Lung (tissue), 12 donors: ENCODE measurements around the gene FKBP11. TPM values are rescaled to one million over a fixed set of nuclear protein-coding genes. Genes with fewer than 3 reads are reported as not detected.
"Not testable (repeated sequence)": the region's sequence is repeated elsewhere in the genome, so short reads cannot be mapped to it uniquely, and the experiment has no call there.

ENCODE experiments used
- ATAC-seq: fragments of 200-7000 bp; cut with Tn5 transposase; one replicate; pipeline ENCODE4 v1.9.1; 2020; ENCODE audit warnings: moderate number of reproducible peaks; ENCODE audit not compliant: insufficient read depth, low FRiP score
- DNase-seq, 3 donors: peaks; one replicate each; pipeline ENCODE4 v3.0.0-alpha.2; 2013 to 2017
- H3K27ac ChIP-seq, 2 donors: one replicate each; pipeline ENCODE4 v1.5.1; 2013; ENCODE audit warnings: mild to moderate bottlenecking in 2 of 2, moderate library complexity in 2 of 2, control low read depth in 1 of 2, inconsistent platforms in 1 of 2, low read depth in 1 of 2, low read length in 1 of 2
- H3K27me3 ChIP-seq, 3 donors: one replicate each; pipeline ENCODE4 v1.5.1; 2013; ENCODE audit warnings: low read length in 2 of 3; ENCODE audit not compliant: control insufficient read depth in 3 of 3, insufficient read depth in 3 of 3
- H3K36me3 ChIP-seq, 4 donors: one replicate each; pipeline ENCODE4 v1.5.1; 2013; ENCODE audit warnings: low read length in 4 of 4, mild to moderate bottlenecking in 1 of 4, moderate library complexity in 1 of 4; ENCODE audit not compliant: control insufficient read depth in 4 of 4, insufficient read depth in 4 of 4
- H3K4me1 ChIP-seq, 5 donors: one replicate each; pipeline ENCODE4 v1.5.1; 2013; ENCODE audit warnings: low read length in 5 of 5, mild to moderate bottlenecking in 2 of 5, moderate library complexity in 1 of 5; ENCODE audit not compliant: control insufficient read depth in 5 of 5, insufficient read depth in 5 of 5
- H3K4me3 ChIP-seq: one replicate; pipeline ENCODE4 v1.5.1; 2013; ENCODE audit warnings: mild to moderate bottlenecking, control low read depth, moderate library complexity
- H3K9ac ChIP-seq, 2 donors: one replicate each; pipeline ENCODE4 v1.5.1; 2013; ENCODE audit warnings: low read length in 2 of 2, control low read depth in 1 of 2; ENCODE audit not compliant: insufficient read depth in 1 of 2
- H3K9me3 ChIP-seq, 4 donors: one replicate each; pipeline ENCODE4 v1.5.1; 2013; ENCODE audit warnings: low read length in 3 of 4, mild to moderate bottlenecking in 1 of 4, moderate library complexity in 1 of 4; ENCODE audit not compliant: control insufficient read depth in 4 of 4, insufficient read depth in 3 of 4
- WGBS, 2 donors: extraction: QIAGEN DNeasy Blood & Tissue Kit; methylation state at CpG; one replicate each; pipeline ENCODE4 v1.1.7; 2013; 5-methylcytosine and 5-hydroxymethylcytosine counted together
- polyA plus RNA-seq, 2 donors: library from polyadenylated mRNA; stranded (reverse); fragments of 200-250 nt; gene quantifications; one replicate each; pipeline ENCODE4 v1.2.1, GENCODE V29; 2013
- total RNA-seq, 2 donors: library from RNA; depleted of rRNA in 1 of 2; stranded (reverse); fragments of >200 nt in 1 of 2; gene quantifications; one replicate each; pipeline ENCODE4 v1.2.1, GENCODE V29; 2014 to 2021
- TF ChIP-seq, protein P1 (sequence below): IDR thresholded peaks from 2 replicates; pipeline ENCODE4 v1.5.1; 2012; ENCODE audit warnings: mild to moderate bottlenecking; ENCODE audit errors: control extremely low read depth, extremely low read depth
- donor health status: control.
- donor health status: control.
- donor health status: Bipolar disorder and iron deficiency.
- donor health status: healthy.
- donor health status: DM: yes; HTN: yes; CAD: no.

The FKBP11 gene
- total and polyA plus RNA-seq, 4 donors: 13.1 to 69.9 (median 63.1) TPM

GRCh38 chr12:48917857-48918537 lies 7.3 kb downstream of the FKBP11 start:
- 40 to 47% methylated on average over 3 of the region's 3 CpGs for WGBS, 2 donors
- H3K4me3 ChIP-seq: no peak overlapping the region
- ATAC-seq: no peak
- no peak for DNase-seq
- H3K27ac ChIP-seq: no peak overlapping the region
- H3K9me3 ChIP-seq: no peaks in the 10 kb centered on the region
- H3K4me1 ChIP-seq: no peaks in the 10 kb centered on the region
- no peak overlapping the region for H3K9ac ChIP-seq
- TF ChIP-seq, protein P1, sequence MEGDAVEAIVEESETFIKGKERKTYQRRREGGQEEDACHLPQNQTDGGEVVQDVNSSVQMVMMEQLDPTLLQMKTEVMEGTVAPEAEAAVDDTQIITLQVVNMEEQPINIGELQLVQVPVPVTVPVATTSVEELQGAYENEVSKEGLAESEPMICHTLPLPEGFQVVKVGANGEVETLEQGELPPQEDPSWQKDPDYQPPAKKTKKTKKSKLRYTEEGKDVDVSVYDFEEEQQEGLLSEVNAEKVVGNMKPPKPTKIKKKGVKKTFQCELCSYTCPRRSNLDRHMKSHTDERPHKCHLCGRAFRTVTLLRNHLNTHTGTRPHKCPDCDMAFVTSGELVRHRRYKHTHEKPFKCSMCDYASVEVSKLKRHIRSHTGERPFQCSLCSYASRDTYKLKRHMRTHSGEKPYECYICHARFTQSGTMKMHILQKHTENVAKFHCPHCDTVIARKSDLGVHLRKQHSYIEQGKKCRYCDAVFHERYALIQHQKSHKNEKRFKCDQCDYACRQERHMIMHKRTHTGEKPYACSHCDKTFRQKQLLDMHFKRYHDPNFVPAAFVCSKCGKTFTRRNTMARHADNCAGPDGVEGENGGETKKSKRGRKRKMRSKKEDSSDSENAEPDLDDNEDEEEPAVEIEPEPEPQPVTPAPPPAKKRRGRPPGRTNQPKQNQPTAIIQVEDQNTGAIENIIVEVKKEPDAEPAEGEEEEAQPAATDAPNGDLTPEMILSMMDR: no peak
- peaks cover 0 to 4% (median 1%) of the 10 kb centered on the region in 4 donors for H3K36me3 ChIP-seq
- H3K27me3 ChIP-seq: no peaks in the 10 kb centered on the region

- H3K27me3 ChIP-seq: no peaks in the 10 kb centered on the region
- H3K27ac ChIP-seq: no peak overlapping the region
- TF ChIP-seq, protein P1: no peak
- DNase-seq: no peak
- H3K4me1 ChIP-seq: no peaks in the 10 kb centered on the region
- ATAC-seq: no peak
- no peaks in the 10 kb centered on the region for H3K9me3 ChIP-seq
- no peak overlapping the region for H3K4me3 ChIP-seq
- no peaks in the 10 kb centered on the region for H3K36me3 ChIP-seq
- no peak overlapping the region for H3K9ac ChIP-seq
Measured at GRCh38 chr12:48910196-48910595, 15.1 kb downstream of the FKBP11 start.

DNA sequence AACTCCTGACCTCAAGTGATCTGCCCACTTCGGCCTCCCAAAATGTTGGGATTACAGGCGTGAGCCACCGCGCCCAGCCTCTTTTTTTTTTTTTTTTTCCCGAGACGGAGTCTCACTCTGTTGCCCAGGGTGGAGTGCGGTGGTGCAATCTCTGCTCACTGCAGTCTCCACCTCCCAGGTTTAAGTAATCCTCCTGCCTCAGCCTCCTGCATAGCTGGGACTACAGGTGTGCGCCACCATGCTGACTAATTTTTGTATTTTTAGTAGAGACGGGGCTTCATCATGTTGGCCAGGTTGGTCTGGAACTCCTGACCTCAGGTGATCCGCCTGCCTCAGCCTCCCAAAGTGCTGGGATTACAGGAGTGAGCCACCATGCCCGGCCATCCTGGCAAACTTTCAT lies 15.6 kb downstream of the FKBP11 start:
- not testable (repeated sequence) for H3K4me1 ChIP-seq, DNase-seq, H3K27ac ChIP-seq, H3K27me3 ChIP-seq, H3K4me3 ChIP-seq, H3K9me3 ChIP-seq, H3K9ac ChIP-seq, ATAC-seq, H3K36me3 ChIP-seq
- WGBS, 2 donors: 86 to 89% methylated on average over 10 to 11 of the region's 11 CpGs

DNA sequence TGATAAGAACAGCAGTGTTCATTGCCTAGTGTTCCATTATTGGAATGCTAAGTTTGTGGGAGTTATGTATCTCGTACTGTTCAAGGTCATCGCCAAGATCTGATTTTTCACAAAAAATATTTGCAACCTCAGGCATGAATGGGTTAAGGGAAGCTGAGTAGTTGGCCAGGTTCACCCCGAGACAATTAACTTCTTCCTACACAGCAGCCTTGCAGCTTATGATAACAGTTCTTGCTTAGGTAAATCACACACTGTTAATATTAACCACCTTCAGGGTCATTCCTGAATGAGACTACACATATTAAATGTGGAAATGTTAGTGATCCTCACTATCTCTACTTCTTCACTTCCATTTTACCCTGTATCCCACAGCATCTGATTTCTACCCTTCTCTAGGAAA lies 18.0 kb downstream of the FKBP11 start:
- TF ChIP-seq, protein P1: no peak
- no peak for ATAC-seq
- no peaks in the 10 kb centered on the region for H3K27me3 ChIP-seq
- H3K36me3 ChIP-seq: no peaks in the 10 kb centered on the region
- H3K4me3 ChIP-seq: no peak overlapping the region
- no peak overlapping the region for H3K9ac ChIP-seq
- WGBS, 2 donors: 60 to 64% methylated on average over 3 of the region's 3 CpGs
- H3K4me1 ChIP-seq: peaks cover 0 to 6% (median 5%) of the 10 kb centered on the region in 5 donors
- no peak for DNase-seq
- no peaks in the 10 kb centered on the region for H3K9me3 ChIP-seq
- H3K27ac ChIP-seq: no peak overlapping the region
